AG09309 (cell line): ENCODE data around the gene SLC25A20.
"Not testable (repeated sequence)": the region's sequence is repeated elsewhere in the genome, so short reads cannot be mapped to it uniquely, and the experiment has no call there.

Experiments used
- DNase-seq: peaks from one replicate; pipeline ENCODE4 v3.0.0-alpha.2; 2010; ENCODE audit warnings: low read depth
- H3K4me3 ChIP-seq: 2 replicates; pipeline ENCODE4 v1.5.1; 2011; ENCODE audit warnings: mild to moderate bottlenecking, low read depth, low read length, moderate library complexity; ENCODE audit not compliant: control insufficient read depth
- CTCF ChIP-seq: IDR thresholded peaks from 2 replicates; pipeline ENCODE4 v1.5.1; 2011; ENCODE audit warnings: mild to moderate bottlenecking, low read depth, low read length, inconsistent platforms; ENCODE audit not compliant: insufficient read depth, control insufficient read depth; ENCODE audit errors: missing control alignments

The SLC25A20 gene

GRCh38 chr3:48926425-48927392 is 28.0 kb upstream of the SLC25A20 start:
- H3K4me3 ChIP-seq = no peak overlapping the region
- no peak for TF ChIP-seq CTCF
- no peak for DNase-seq

- H3K4me3 ChIP-seq = peak overlapping the region; percentile 72
- peak; percentile 1 for TF ChIP-seq CTCF
- DNase-seq = no peak
Measured at GRCh38 chr3:48919215-48920138, 20.8 kb upstream of the SLC25A20 start.

GRCh38 chr3:48918388-48919214 is 19.9 kb upstream of the SLC25A20 start, which contains the start of gene ARIH2:
ARIH2 (plus strand) TSS chr3:48918842; CDS start chr3:48927559, 8,717 bp downstream.
- peak; percentile 61 for DNase-seq
- H3K4me3 ChIP-seq = peak within 1 kb of the TSS; percentile 72
- TF ChIP-seq CTCF = no peak

- H3K4me3 ChIP-seq = no peak overlapping the region
- DNase-seq = no peak
- no peak for TF ChIP-seq CTCF
Measured at GRCh38 chr3:48915296-48915695, 16.6 kb upstream of the SLC25A20 start.

GRCh38 chr3:48907026-48907425 is 8.3 kb upstream of the SLC25A20 start:
- DNase-seq, H3K4me3 ChIP-seq: not testable (repeated sequence)

- no peak overlapping the region; the same call in 1 of the 2 replicates for H3K4me3 ChIP-seq
- no peak for TF ChIP-seq CTCF
- DNase-seq = no peak
Measured at GRCh38 chr3:48899273-48899672, 591 bp upstream of the SLC25A20 start.
